ENCODE measurements around the gene CTRL.

Gene CTRL

GRCh38 chr16:67954421-67955196, 22.9 kb upstream of the CTRL start:
- TF ChIP-seq, protein P1, sequence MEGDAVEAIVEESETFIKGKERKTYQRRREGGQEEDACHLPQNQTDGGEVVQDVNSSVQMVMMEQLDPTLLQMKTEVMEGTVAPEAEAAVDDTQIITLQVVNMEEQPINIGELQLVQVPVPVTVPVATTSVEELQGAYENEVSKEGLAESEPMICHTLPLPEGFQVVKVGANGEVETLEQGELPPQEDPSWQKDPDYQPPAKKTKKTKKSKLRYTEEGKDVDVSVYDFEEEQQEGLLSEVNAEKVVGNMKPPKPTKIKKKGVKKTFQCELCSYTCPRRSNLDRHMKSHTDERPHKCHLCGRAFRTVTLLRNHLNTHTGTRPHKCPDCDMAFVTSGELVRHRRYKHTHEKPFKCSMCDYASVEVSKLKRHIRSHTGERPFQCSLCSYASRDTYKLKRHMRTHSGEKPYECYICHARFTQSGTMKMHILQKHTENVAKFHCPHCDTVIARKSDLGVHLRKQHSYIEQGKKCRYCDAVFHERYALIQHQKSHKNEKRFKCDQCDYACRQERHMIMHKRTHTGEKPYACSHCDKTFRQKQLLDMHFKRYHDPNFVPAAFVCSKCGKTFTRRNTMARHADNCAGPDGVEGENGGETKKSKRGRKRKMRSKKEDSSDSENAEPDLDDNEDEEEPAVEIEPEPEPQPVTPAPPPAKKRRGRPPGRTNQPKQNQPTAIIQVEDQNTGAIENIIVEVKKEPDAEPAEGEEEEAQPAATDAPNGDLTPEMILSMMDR (IDR thresholded peaks at IDR 0.05; ENCODE audit: poor library complexity, severe bottlenecking), result no peak
- no peaks in the 10 kb centered on the region for H3K4me1 ChIP-seq (ENCODE audit: insufficient read depth, poor library complexity, severe bottlenecking)
- no peak overlapping the region for H3K4me3 ChIP-seq (ENCODE audit: severe bottlenecking)
- H3K27ac ChIP-seq (ENCODE audit: poor library complexity, severe bottlenecking), result no peak overlapping the region
- H3K9me3 ChIP-seq (ENCODE audit: severe bottlenecking), result no peaks in the 10 kb centered on the region
- H3K36me3 ChIP-seq (ENCODE audit: low read depth), result peaks cover 98% of the 10 kb centered on the region
- DNase-seq (ENCODE audit: low spot score) (peak; percentile 53), ATAC-seq (ENCODE audit: low read depth) (no peak)
- no peaks in the 10 kb centered on the region for H3K27me3 ChIP-seq (ENCODE audit: insufficient read depth, poor library complexity, severe bottlenecking)

DNA sequence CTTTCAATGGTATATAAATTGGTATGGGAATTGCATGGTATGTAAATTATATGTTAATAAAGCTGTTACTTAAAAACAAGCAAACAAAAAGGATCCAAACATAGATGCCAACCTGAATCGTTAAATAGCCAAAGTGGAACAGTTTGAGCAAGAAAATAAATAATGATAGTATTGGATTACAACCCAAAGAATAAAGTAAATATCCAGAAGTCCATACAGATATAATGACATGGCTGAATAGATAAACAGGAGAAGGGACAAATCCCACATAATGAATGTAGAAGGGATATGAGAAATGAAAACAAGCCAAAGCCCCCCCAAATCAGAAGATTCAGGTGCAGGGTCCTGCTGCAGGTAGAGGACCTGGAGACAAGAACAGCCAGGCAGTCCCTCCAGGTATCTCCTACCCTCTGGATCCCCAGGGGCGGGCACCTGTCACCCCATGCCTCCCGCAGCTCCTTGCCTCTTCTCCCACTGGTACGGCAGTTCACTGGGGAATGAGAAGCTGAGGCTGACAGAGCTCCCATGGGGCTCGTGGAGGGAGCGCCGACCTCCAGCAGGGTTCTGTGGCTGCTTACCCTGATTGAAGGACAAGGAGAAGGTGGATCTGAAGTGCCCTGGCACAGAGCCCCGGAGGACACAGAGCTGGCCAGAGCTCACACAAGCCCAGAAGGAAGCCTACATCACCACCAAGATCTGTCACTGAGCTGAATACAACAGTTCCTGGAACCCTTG, 22.1 kb upstream of the CTRL start:
- Histone ChIP-seq H3K9me3 (ENCODE audit: severe bottlenecking) (no peaks in the 10 kb centered on the region), H3K36me3 (ENCODE audit: low read depth) (peaks cover 98% of the 10 kb centered on the region), H3K4me3 (ENCODE audit: severe bottlenecking) (no peak overlapping the region), H3K27ac (ENCODE audit: poor library complexity, severe bottlenecking) (no peak overlapping the region), H3K4me1 (ENCODE audit: insufficient read depth, poor library complexity, severe bottlenecking) (no peaks in the 10 kb centered on the region), H3K27me3 (ENCODE audit: insufficient read depth, poor library complexity, severe bottlenecking) (no peaks in the 10 kb centered on the region)
- DNase-seq (ENCODE audit: low spot score), result peak; percentile 50
- ATAC-seq (ENCODE audit: low read depth), result no peak
- TF ChIP-seq, protein P1 (IDR thresholded peaks at IDR 0.05; ENCODE audit: poor library complexity, severe bottlenecking), result no peak

DNA sequence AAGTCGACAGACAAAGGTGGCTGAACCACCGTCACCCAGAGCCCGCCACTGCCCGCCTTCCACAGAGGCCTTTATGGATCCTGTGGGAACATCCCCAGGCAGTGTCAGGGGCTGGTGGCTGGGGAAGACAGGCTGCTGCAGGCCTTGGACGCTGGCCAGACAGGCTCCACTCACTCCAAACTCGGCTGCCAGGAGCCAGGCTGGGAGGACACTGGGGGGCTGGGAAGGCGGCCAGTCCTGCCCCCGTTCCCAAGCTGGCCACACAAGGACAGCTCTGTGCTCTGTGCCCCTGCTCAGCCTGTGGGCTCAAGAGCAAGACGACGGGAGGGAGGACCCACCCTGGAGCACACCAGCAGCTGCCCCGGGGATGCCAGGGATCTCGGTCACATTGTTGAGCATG, 19.8 kb upstream of the CTRL start:
- ATAC-seq (ENCODE audit: low read depth) (no peak), DNase-seq (ENCODE audit: low spot score) (peak; percentile 55)
- Histone ChIP-seq H3K9me3 (ENCODE audit: severe bottlenecking) (no peaks in the 10 kb centered on the region), H3K36me3 (ENCODE audit: low read depth) (peaks cover 98% of the 10 kb centered on the region), H3K4me1 (ENCODE audit: insufficient read depth, poor library complexity, severe bottlenecking) (no peaks in the 10 kb centered on the region), H3K4me3 (ENCODE audit: severe bottlenecking) (no peak overlapping the region), H3K27me3 (ENCODE audit: insufficient read depth, poor library complexity, severe bottlenecking) (no peaks in the 10 kb centered on the region), H3K27ac (ENCODE audit: poor library complexity, severe bottlenecking) (no peak overlapping the region)
- TF ChIP-seq, protein P1 (IDR thresholded peaks at IDR 0.05; ENCODE audit: poor library complexity, severe bottlenecking), result no peak

GRCh38 chr16:67950335-67950843, 18.7 kb upstream of the CTRL start:
- peak; percentile 53 for DNase-seq (ENCODE audit: low spot score)
- H3K36me3 ChIP-seq (ENCODE audit: low read depth), result peaks cover 98% of the 10 kb centered on the region

More at GRCh38 chr16:67950335-67950843, 18.7 kb upstream of the CTRL start:
- Histone ChIP-seq H3K4me3 (ENCODE audit: severe bottlenecking) (no peak overlapping the region), H3K9me3 (ENCODE audit: severe bottlenecking) (no peaks in the 10 kb centered on the region), H3K27me3 (ENCODE audit: insufficient read depth, poor library complexity, severe bottlenecking) (no peaks in the 10 kb centered on the region), H3K4me1 (ENCODE audit: insufficient read depth, poor library complexity, severe bottlenecking) (no peaks in the 10 kb centered on the region), H3K27ac (ENCODE audit: poor library complexity, severe bottlenecking) (no peak overlapping the region)
- ATAC-seq (ENCODE audit: low read depth), result no peak
- TF ChIP-seq, protein P1 (IDR thresholded peaks at IDR 0.05; ENCODE audit: poor library complexity, severe bottlenecking), result no peak
